HL-60 (cell line): ENCODE data around the gene RUNX1.

Experiments used
- CTCF ChIP-seq: IDR thresholded peaks from one replicate; pipeline ENCODE4 v1.5.1; 2011; ENCODE audit warnings: low read length, control low read depth, inconsistent platforms; ENCODE audit not compliant: insufficient read depth
- TF ChIP-seq, protein P1 (sequence below): IDR thresholded peaks from 2 replicates; pipeline ENCODE4 v1.6.1; 2012; ENCODE audit warnings: low read depth; ENCODE audit not compliant: insufficient replicate concordance

- no peak for TF ChIP-seq CTCF
- TF ChIP-seq, protein P1, sequence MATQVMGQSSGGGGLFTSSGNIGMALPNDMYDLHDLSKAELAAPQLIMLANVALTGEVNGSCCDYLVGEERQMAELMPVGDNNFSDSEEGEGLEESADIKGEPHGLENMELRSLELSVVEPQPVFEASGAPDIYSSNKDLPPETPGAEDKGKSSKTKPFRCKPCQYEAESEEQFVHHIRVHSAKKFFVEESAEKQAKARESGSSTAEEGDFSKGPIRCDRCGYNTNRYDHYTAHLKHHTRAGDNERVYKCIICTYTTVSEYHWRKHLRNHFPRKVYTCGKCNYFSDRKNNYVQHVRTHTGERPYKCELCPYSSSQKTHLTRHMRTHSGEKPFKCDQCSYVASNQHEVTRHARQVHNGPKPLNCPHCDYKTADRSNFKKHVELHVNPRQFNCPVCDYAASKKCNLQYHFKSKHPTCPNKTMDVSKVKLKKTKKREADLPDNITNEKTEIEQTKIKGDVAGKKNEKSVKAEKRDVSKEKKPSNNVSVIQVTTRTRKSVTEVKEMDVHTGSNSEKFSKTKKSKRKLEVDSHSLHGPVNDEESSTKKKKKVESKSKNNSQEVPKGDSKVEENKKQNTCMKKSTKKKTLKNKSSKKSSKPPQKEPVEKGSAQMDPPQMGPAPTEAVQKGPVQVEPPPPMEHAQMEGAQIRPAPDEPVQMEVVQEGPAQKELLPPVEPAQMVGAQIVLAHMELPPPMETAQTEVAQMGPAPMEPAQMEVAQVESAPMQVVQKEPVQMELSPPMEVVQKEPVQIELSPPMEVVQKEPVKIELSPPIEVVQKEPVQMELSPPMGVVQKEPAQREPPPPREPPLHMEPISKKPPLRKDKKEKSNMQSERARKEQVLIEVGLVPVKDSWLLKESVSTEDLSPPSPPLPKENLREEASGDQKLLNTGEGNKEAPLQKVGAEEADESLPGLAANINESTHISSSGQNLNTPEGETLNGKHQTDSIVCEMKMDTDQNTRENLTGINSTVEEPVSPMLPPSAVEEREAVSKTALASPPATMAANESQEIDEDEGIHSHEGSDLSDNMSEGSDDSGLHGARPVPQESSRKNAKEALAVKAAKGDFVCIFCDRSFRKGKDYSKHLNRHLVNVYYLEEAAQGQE = no peak
These were observed 24.6 kb downstream of the RUNX1 start for GRCh38 chr21:35024513-35024912.
